GM12878 (cell line): ENCODE results near the gene DOCK1. TPM values are rescaled to one million over a fixed set of nuclear protein-coding genes. Genes with fewer than 3 reads are reported as not detected.

Experiments used
- ATAC-seq: fragments of 200-7000 bp; cut with Tn5 transposase; 3 replicates; pipeline ENCODE4 v1.9.1; 2020; ENCODE audit warnings: mild to moderate bottlenecking, moderate library complexity
- BruUV-seq: library from RNA; stranded (reverse); fragments of 400-500 nt; replicated peaks from 2 replicates; lab custom pipeline; 2021; lab: Mats Ljungman, UMichigan
- CTCF ChIA-PET: fragments of 300-600 bp; sonication (Branson Sonifier 250); formaldehyde crosslinking; extraction: SDS; loops from one replicate; lab custom pipeline; 2021; ENCODE audit warnings: inconsistent platforms; lab: Yijun Ruan, JAX
- POLR2A ChIA-PET: fragments of 350-600 bp; formaldehyde crosslinking; extraction: SDS; loops from one replicate; lab custom pipeline; 2021; ENCODE audit warnings: inconsistent platforms; lab: Charles Lee
- RAD21 ChIA-PET: fragments of 300-600 bp; sonication (Branson Sonifier 250); formaldehyde crosslinking; loops from one replicate; lab custom pipeline; 2023; ENCODE audit warnings: antibody characterized with exemption; ENCODE audit not compliant: unreplicated experiment; lab: Charles Lee
- SMC1A ChIA-PET: fragments of 300-600 bp; sonication (Branson Sonifier 250); formaldehyde crosslinking; loops from one replicate; lab custom pipeline; 2023; ENCODE audit not compliant: unreplicated experiment, uncharacterized antibody; lab: Charles Lee
- DNase-seq: peaks from one replicate; pipeline ENCODE4 v3.0.0-alpha.2; 2011; ENCODE audit warnings: low read depth, low spot score
- FAIRE-seq: peaks from 3 replicates; lab custom pipeline; 2011; peaks lifted over from hg19 to GRCh38; lab: Jason Lieb, UNC
- H2AFZ ChIP-seq: 2 replicates; pipeline ENCODE4 v1.6.0; 2011; ENCODE audit warnings: low read depth, low read length, control low read depth; ENCODE audit not compliant: control insufficient read depth
- H3K27ac ChIP-seq: 2 replicates; pipeline ENCODE4 v1.5.1; 2011; ENCODE audit warnings: control low read depth; ENCODE audit not compliant: control insufficient read depth, insufficient read depth
- H3K27me3 ChIP-seq, 2 experiments: replicated peaks in 1 of 2; 2 replicates each; pipeline versions ENCODE4 v1.6.0 to v1.6.1; 2011; ENCODE audit warnings: low read length in 1 of 2; ENCODE audit not compliant: control insufficient read depth in 2 of 2, insufficient read depth in 2 of 2
- H3K36me3 ChIP-seq, 2 experiments: 2 replicates each; pipeline ENCODE4 v1.5.1; 2011; ENCODE audit warnings: low read length in 1 of 2; ENCODE audit not compliant: control insufficient read depth in 2 of 2, insufficient read depth in 2 of 2
- H3K4me1 ChIP-seq: 2 replicates; pipeline ENCODE4 v1.6.1; 2011; ENCODE audit warnings: mild to moderate bottlenecking, low read length, moderate library complexity, mixed read lengths; ENCODE audit not compliant: control insufficient read depth, insufficient read depth
- H3K4me2 ChIP-seq: 2 replicates; pipeline ENCODE4 v1.6.0; 2011; ENCODE audit warnings: control low read depth; ENCODE audit not compliant: control insufficient read depth, insufficient read depth
- H3K4me3 ChIP-seq: fragments of 200-600 bp; sonication (generic); 2 replicates; pipeline ENCODE4 v1.5.1; 2016
- H3K79me2 ChIP-seq: 2 replicates; pipeline ENCODE4 v1.6.0; 2011; ENCODE audit warnings: low read length; ENCODE audit not compliant: control insufficient read depth, insufficient read depth
- H3K9ac ChIP-seq: 2 replicates; pipeline ENCODE4 v1.8.0; 2011; ENCODE audit warnings: low read length, control low read depth, mixed read lengths; ENCODE audit not compliant: control insufficient read depth, insufficient read depth
- H3K9me3 ChIP-seq: replicated peaks from 3 replicates; pipeline ENCODE4 v1.5.1; 2011; ENCODE audit warnings: mild to moderate bottlenecking, low read length; ENCODE audit not compliant: control insufficient read depth, insufficient read depth
- H4K20me1 ChIP-seq: 2 replicates; pipeline ENCODE4 v1.6.0; 2011; ENCODE audit not compliant: control insufficient read depth, insufficient read depth
- JUND ChIP-seq: IDR thresholded peaks from 2 replicates; pipeline ENCODE4 v1.6.1; 2012; ENCODE audit warnings: low read depth, mild to moderate bottlenecking, low read length, improper control_type of control experiment, moderate library complexity
- NR2C2 ChIP-seq: IDR thresholded peaks from 2 replicates; pipeline ENCODE4 v1.6.1; 2011; ENCODE audit warnings: borderline replicate concordance, low read depth; ENCODE audit not compliant: control insufficient read depth, insufficient read length
- NRF1 ChIP-seq: conservative IDR thresholded peaks from 2 replicates; pipeline ENCODE4 v1.6.1; 2011; ENCODE audit warnings: mild to moderate bottlenecking, low read depth, low read length, improper control_type of control experiment
- PAX5 ChIP-seq: IDR thresholded peaks from 2 replicates; pipeline ENCODE4 v1.6.1; 2011; ENCODE audit warnings: low read depth, low read length, borderline replicate concordance
- PAX8 ChIP-seq: fragments of 450-650 bp; IDR thresholded peaks from 2 replicates; pipeline ENCODE4 v1.6.1; 2017; ENCODE audit warnings: mild to moderate bottlenecking, moderate library complexity
- POLR2AphosphoS2 ChIP-seq: IDR thresholded peaks from 2 replicates; pipeline ENCODE4 v1.6.1; 2011; ENCODE audit warnings: low read depth, mild to moderate bottlenecking, low read length, improper control_type of control experiment, moderate library complexity
- RAD51 ChIP-seq: fragments of 450-650 bp; IDR thresholded peaks from 2 replicates; pipeline ENCODE4 v1.6.1; 2016; ENCODE audit warnings: moderate library complexity, mild to moderate bottlenecking, inconsistent platforms
- RCOR1 ChIP-seq: conservative IDR thresholded peaks from 2 replicates; pipeline ENCODE4 v1.6.1; 2012; ENCODE audit warnings: low read depth, low read length, improper control_type of control experiment
- SUPT20H ChIP-seq: IDR thresholded peaks from 2 replicates; pipeline ENCODE4 v1.6.1; 2011; ENCODE audit warnings: low read depth, mild to moderate bottlenecking, low read length, moderate library complexity, borderline replicate concordance; ENCODE audit not compliant: control insufficient read depth
- SUZ12 ChIP-seq: fragments of 200-600 bp; sonication (generic); IDR thresholded peaks from one replicate; pipeline ENCODE4 v1.6.1; 2018; ENCODE audit warnings: antibody characterized with exemption, mild to moderate bottlenecking; ENCODE audit not compliant: unreplicated experiment
- TBL1XR1 ChIP-seq: IDR thresholded peaks from 2 replicates; pipeline ENCODE4 v1.6.1; 2012; ENCODE audit warnings: low read depth, low read length, improper control_type of control experiment
- ZNF384 ChIP-seq: IDR thresholded peaks from 2 replicates; pipeline ENCODE4 v1.6.1; 2012; ENCODE audit warnings: low read depth, mild to moderate bottlenecking, low read length, improper control_type of control experiment, borderline replicate concordance
- WGBS: methylation state at CpG from one replicate; pipeline ENCODE4 v1.1.6; 2016; ENCODE audit warnings: low lambda C conversion rate; ENCODE audit not compliant: insufficient replicate concordance, insufficient coverage; ENCODE audit errors: missing lambda C conversion rate; 5-methylcytosine and 5-hydroxymethylcytosine counted together
- in situ Hi-C: fragments of 300-500 bp; cut with MboI; formaldehyde crosslinking; loops from 9 replicates; pipeline ENCODE4 v1.14.3; 2018; ENCODE audit warnings: mixed read lengths
- intact Hi-C: fragments of 100-400 bp; cut with micrococcal nuclease; formaldehyde crosslinking; loops from one replicate; pipeline ENCODE4 v1.14.2; 2022; ENCODE audit not compliant: unreplicated experiment
- polyA plus RNA-seq, 11 experiments: library from polyadenylated mRNA; depleted of rRNA in 4 of 11; unstranded in 6 of 11; stranded (reverse) in 5 of 11; fragments of >200 nt; fragmentation: Nextera tagmentation in 4 of 11; fragmentation: Illumina TruSeq in 1 of 11; extraction: Ambion mirVana in 4 of 11; extraction: Trizol in 1 of 11; gene quantifications; 1 replicate in 1 of 11; 2 replicates in 10 of 11; pipeline versions ENCODE4 v1.2.1 to v1.2.3, GENCODE V29; 2011 to 2016; ENCODE audit warnings: inconsistent platforms in 2 of 11, missing spikeins in 2 of 11, low read depth in 1 of 11
- total RNA-seq, 4 experiments: library from RNA; depleted of rRNA in 3 of 4; stranded (reverse); fragments of >200 nt in 3 of 4; fragmentation: Illumina TruSeq in 1 of 4; extraction: Trizol in 1 of 4; gene quantifications; 2 replicates each; pipeline versions ENCODE4 v1.2.1 to v1.2.3, GENCODE V29; 2013 to 2021
- TF ChIP-seq, protein P1 (sequence below): IDR thresholded peaks from 2 replicates; pipeline ENCODE4 v1.6.1; 2011; ENCODE audit warnings: mild to moderate bottlenecking, low read depth, low read length, moderate library complexity; ENCODE audit not compliant: insufficient replicate concordance
- TF ChIP-seq, protein P2 (sequence below): fragments of 450-650 bp; IDR thresholded peaks from 2 replicates; pipeline ENCODE4 v1.6.1; 2017; ENCODE audit warnings: mild to moderate bottlenecking, moderate library complexity
- TF ChIP-seq, protein P3 (sequence below): fragments of 450-650 bp; IDR thresholded peaks from 2 replicates; pipeline ENCODE4 v1.6.1; 2016; ENCODE audit warnings: mild to moderate bottlenecking
- TF ChIP-seq, protein P4 (sequence below): fragments of 450-650 bp; IDR thresholded peaks from 2 replicates; pipeline ENCODE4 v1.6.1; 2017; ENCODE audit warnings: antibody characterized with exemption, mild to moderate bottlenecking, moderate library complexity

Gene DOCK1
- total and polyA plus RNA-seq, 10 of the 15 experiments (the other 5 are each of a cell fraction or from before 2014, with no cell fraction given) = 0.05 to 0.18 TPM; not detected in 8

DNA sequence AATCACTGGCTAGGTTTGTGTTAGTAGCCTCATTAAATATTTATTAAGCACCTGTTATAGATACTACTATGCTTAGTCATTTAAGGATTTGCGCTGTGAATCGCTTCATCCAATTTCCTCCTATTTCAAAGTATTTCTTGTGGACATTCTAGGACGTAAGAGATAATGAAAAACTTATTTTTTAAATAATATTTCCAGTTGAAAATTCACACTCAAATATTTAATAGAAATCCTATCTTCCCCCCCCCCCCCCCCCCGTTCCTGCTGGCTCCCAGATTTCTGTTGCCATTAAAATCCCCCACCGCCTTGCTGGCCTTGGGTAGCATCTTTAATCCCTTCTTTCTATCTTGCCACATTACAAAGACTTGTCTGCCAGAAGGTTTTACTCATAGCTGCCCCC is 285.2 kb downstream of the DOCK1 start:
- FAIRE-seq = no peak
- RAD21 ChIA-PET = no interaction called here
- SMC1A ChIA-PET = no interaction called here
- Histone ChIP-seq H3K9me3 (no peaks in the 10 kb centered on the region), H3K79me2 (no peaks in the 10 kb centered on the region), H3K27ac (no peak overlapping the region), H3K4me3 (no peak overlapping the region), H3K4me1 (no peaks in the 10 kb centered on the region), H3K4me2 (no peak overlapping the region), H3K36me3 (no peaks in the 10 kb centered on the region), H2AFZ (no peak overlapping the region), H4K20me1 (no peaks in the 10 kb centered on the region), H3K27me3 (no peaks in the 10 kb centered on the region), H3K9ac (no peak overlapping the region)
- intact Hi-C loops = no loop called here
- ATAC-seq = no peak
- DNase-seq = no peak
- BruUV-seq = no TSS peak
- 63% methylated on average over 3 of the region's 5 CpGs for WGBS
- POLR2A ChIA-PET = no interaction called here
- CTCF ChIA-PET = no interaction called here
- in situ Hi-C loops = no loop called here
- TF ChIP-seq ZNF384 (no peak), NR2C2 (no peak), PAX5 (no peak), RCOR1 (no peak), POLR2AphosphoS2 (no peak), TBL1XR1 (no peak), NRF1 (no peak), PAX8 (no peak), JUND (no peak), RAD51 (no peak), SUZ12 (no peak), SUPT20H (no peak)
- TF ChIP-seq, protein P1, sequence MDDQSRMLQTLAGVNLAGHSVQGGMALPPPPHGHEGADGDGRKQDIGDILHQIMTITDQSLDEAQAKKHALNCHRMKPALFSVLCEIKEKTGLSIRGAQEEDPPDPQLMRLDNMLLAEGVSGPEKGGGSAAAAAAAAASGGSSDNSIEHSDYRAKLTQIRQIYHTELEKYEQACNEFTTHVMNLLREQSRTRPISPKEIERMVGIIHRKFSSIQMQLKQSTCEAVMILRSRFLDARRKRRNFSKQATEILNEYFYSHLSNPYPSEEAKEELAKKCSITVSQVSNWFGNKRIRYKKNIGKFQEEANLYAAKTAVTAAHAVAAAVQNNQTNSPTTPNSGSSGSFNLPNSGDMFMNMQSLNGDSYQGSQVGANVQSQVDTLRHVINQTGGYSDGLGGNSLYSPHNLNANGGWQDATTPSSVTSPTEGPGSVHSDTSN = no peak
- TF ChIP-seq, protein P2, sequence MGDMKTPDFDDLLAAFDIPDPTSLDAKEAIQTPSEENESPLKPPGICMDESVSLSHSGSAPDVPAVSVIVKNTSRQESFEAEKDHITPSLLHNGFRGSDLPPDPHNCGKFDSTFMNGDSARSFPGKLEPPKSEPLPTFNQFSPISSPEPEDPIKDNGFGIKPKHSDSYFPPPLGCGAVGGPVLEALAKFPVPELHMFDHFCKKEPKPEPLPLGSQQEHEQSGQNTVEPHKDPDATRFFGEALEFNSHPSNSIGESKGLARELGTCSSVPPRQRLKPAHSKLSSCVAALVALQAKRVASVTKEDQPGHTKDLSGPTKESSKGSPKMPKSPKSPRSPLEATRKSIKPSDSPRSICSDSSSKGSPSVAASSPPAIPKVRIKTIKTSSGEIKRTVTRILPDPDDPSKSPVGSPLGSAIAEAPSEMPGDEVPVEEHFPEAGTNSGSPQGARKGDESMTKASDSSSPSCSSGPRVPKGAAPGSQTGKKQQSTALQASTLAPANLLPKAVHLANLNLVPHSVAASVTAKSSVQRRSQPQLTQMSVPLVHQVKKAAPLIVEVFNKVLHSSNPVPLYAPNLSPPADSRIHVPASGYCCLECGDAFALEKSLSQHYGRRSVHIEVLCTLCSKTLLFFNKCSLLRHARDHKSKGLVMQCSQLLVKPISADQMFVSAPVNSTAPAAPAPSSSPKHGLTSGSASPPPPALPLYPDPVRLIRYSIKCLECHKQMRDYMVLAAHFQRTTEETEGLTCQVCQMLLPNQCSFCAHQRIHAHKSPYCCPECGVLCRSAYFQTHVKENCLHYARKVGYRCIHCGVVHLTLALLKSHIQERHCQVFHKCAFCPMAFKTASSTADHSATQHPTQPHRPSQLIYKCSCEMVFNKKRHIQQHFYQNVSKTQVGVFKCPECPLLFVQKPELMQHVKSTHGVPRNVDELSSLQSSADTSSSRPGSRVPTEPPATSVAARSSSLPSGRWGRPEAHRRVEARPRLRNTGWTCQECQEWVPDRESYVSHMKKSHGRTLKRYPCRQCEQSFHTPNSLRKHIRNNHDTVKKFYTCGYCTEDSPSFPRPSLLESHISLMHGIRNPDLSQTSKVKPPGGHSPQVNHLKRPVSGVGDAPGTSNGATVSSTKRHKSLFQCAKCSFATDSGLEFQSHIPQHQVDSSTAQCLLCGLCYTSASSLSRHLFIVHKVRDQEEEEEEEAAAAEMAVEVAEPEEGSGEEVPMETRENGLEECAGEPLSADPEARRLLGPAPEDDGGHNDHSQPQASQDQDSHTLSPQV = no peak
- TF ChIP-seq, protein P3, sequence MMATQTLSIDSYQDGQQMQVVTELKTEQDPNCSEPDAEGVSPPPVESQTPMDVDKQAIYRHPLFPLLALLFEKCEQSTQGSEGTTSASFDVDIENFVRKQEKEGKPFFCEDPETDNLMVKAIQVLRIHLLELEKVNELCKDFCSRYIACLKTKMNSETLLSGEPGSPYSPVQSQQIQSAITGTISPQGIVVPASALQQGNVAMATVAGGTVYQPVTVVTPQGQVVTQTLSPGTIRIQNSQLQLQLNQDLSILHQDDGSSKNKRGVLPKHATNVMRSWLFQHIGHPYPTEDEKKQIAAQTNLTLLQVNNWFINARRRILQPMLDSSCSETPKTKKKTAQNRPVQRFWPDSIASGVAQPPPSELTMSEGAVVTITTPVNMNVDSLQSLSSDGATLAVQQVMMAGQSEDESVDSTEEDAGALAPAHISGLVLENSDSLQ = no peak
- TF ChIP-seq, protein P4, sequence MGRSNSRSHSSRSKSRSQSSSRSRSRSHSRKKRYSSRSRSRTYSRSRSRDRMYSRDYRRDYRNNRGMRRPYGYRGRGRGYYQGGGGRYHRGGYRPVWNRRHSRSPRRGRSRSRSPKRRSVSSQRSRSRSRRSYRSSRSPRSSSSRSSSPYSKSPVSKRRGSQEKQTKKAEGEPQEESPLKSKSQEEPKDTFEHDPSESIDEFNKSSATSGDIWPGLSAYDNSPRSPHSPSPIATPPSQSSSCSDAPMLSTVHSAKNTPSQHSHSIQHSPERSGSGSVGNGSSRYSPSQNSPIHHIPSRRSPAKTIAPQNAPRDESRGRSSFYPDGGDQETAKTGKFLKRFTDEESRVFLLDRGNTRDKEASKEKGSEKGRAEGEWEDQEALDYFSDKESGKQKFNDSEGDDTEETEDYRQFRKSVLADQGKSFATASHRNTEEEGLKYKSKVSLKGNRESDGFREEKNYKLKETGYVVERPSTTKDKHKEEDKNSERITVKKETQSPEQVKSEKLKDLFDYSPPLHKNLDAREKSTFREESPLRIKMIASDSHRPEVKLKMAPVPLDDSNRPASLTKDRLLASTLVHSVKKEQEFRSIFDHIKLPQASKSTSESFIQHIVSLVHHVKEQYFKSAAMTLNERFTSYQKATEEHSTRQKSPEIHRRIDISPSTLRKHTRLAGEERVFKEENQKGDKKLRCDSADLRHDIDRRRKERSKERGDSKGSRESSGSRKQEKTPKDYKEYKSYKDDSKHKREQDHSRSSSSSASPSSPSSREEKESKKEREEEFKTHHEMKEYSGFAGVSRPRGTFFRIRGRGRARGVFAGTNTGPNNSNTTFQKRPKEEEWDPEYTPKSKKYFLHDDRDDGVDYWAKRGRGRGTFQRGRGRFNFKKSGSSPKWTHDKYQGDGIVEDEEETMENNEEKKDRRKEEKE = no peak
